GM06990 (cell line): ENCODE measurements around the gene DIRAS1.

Experiments used
- DNase-seq: peaks from one replicate; pipeline ENCODE4 v3.0.0-alpha.2; 2011; ENCODE audit not compliant: insufficient read length; ENCODE audit errors: extremely low read depth
- H3K27me3 ChIP-seq: replicated peaks from 2 replicates; pipeline ENCODE4 v1.6.0; 2011; ENCODE audit warnings: low read length; ENCODE audit not compliant: control insufficient read depth, insufficient read depth
- H3K36me3 ChIP-seq: 2 replicates; pipeline ENCODE4 v1.5.1; 2011; ENCODE audit warnings: low read length; ENCODE audit not compliant: control insufficient read depth, insufficient read depth
- H3K4me3 ChIP-seq: replicated peaks from 2 replicates; pipeline ENCODE4 v1.5.1; 2011; ENCODE audit warnings: low read depth, mild to moderate bottlenecking, control low read depth, low read length
- TF ChIP-seq, protein P1 (sequence below): IDR thresholded peaks from 2 replicates; pipeline ENCODE4 v1.5.1; 2011; ENCODE audit warnings: low read length, control low read depth, mild to moderate bottlenecking, inconsistent platforms; ENCODE audit not compliant: insufficient read depth, poor library complexity, severe bottlenecking

Gene DIRAS1

DNA sequence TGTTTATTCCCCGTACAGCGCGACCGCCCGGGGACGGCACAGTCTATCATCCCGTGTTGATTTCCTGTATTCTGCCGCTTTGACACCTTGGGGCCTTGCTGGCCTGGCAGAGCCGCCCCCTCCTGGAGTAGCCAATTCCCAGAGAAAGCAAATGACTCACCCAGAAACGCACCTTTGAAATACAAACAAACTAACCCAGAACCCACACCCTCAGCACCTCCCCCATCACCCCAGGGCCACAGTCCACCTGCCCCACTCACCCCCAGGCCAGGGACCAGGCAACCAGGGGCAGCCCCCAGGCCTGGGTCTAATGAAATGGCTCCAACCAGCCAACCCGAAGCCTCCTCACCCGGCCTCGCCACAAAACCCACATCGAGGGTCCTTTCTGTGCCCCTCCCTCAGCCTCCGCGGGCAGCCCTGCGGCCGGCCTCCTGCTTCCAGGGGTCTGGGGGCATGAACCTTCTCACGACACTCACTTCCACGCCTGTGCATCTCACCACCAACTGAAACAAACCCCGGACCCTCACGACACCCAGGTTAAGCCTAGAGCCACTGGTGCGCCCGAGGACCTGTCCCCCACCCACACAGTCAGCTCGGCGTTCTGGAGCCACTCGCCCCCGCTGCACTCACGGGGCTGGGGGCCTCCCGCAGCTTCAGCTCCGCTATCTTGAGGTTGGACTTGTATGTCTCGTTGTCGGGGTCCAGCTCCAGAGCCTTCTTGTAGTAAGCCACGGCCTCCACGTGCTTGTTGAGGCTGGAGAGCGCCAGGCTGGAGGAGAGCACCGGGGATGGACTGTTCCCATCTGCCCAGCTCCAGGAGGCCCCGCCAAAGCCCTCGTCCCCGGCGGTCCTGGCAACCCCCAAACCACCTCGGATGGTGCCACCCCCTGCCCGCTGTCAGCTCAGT lies 41.0 kb upstream of the DIRAS1 start:
- Histone ChIP-seq H3K27me3 (no peaks in the 10 kb centered on the region), H3K36me3 (peaks cover 31% of the 10 kb centered on the region), H3K4me3 (no peak overlapping the region)
- DNase-seq: no peak
- TF ChIP-seq, protein P1, sequence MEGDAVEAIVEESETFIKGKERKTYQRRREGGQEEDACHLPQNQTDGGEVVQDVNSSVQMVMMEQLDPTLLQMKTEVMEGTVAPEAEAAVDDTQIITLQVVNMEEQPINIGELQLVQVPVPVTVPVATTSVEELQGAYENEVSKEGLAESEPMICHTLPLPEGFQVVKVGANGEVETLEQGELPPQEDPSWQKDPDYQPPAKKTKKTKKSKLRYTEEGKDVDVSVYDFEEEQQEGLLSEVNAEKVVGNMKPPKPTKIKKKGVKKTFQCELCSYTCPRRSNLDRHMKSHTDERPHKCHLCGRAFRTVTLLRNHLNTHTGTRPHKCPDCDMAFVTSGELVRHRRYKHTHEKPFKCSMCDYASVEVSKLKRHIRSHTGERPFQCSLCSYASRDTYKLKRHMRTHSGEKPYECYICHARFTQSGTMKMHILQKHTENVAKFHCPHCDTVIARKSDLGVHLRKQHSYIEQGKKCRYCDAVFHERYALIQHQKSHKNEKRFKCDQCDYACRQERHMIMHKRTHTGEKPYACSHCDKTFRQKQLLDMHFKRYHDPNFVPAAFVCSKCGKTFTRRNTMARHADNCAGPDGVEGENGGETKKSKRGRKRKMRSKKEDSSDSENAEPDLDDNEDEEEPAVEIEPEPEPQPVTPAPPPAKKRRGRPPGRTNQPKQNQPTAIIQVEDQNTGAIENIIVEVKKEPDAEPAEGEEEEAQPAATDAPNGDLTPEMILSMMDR: no peak

DNA sequence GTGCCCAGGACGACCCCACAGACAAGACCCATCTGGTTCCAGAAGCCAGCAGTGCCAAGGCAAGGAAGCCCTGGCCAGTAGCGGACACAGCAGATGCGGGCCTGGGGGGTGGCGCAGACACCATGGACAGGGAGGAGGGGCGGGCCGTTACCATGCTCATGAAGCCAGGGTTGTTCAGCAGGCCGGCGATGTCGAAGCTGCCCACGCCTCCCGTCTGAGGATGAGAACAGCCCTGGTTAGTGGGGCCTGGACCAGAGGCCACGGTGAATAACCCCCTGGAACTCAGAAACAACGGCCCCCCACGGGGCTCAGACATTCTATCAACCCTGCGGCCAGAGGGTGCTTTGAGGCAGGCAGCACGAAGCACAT lies 40.1 kb upstream of the DIRAS1 start:
- TF ChIP-seq, protein P1: no peak
- no peak for DNase-seq
- H3K27me3 ChIP-seq: no peaks in the 10 kb centered on the region
- peaks cover 36% of the 10 kb centered on the region for H3K36me3 ChIP-seq
- H3K4me3 ChIP-seq: no peak overlapping the region

DNA sequence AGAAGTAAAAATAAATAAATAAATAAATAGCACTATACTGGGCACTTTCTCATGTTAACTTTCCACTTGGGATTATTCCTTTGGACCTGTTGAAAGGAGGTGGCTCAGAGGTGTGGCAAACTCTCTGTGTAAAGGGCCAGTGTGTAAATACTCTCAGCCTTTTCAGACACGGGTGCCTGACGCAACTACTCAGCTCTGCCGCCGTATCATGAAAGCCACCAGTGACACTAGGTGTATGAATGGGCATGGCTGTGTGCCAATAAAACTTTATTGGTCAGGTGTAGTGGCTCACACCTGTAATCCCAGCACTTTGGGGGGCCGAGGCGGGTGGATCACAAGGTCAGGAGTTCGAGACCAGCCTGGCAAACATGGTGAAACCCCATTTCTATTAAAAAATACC lies 38.8 kb upstream of the DIRAS1 start:
- Histone ChIP-seq H3K4me3 (no peak overlapping the region), H3K36me3 (peaks cover 34% of the 10 kb centered on the region), H3K27me3 (no peaks in the 10 kb centered on the region)
- DNase-seq: no peak
- TF ChIP-seq, protein P1: no peak

DNA sequence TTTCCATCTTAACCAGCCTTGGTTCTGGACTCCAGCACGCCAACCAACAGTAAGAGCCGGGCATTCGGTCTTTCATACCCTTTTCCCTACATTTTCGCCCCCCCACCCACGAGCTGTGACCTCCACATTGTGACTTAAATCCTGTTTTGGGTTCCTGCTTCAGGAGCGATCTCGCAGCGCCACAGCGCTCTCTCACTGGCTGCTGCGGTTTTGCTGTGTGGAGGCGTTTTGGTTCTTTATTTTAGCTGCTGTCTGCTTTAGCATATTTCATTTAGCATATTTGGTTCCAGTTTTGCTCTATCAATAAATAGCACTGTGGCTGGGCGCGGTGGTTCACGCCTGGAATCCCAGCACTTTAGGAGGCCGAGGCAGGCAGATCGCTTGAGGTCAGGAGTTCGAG lies 38.2 kb upstream of the DIRAS1 start:
- Histone ChIP-seq H3K27me3 (no peaks in the 10 kb centered on the region), H3K36me3 (peaks cover 39% of the 10 kb centered on the region), H3K4me3 (no peak overlapping the region)
- no peak for DNase-seq
- TF ChIP-seq, protein P1: no peak

DNA sequence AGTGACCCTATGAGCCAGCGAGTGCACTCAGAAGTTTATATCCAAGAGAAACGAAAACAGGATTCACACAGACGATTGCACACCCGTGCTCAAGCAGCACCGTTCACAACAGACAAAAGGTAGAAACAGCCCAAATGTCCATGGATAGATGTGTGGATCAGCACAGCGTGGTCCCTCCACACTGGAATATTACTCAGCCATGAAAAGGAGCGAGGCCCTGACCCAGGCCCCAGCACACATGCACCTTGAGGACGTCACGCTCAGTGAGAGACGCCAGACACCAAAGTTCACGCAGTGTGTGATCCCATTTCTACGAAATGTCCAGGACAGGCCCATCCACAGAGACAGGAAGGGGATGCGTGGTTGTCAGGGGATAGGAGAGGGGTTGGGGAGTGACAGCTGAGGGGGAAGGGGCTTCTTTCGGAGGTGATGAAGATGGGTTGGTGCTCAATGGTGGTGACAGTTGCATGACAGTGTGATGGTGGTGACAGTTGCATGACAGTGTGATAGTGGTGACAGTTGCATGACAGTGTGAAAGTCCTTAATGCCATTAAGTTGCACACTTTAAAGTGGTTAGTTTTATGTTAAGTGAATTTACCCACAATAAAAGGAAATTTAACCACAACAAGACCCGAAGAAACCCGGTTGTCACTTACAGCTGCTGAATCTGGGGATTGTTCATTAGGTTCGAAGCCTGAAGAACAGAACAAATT lies 37.6 kb upstream of the DIRAS1 start:
- DNase-seq: no peak
- Histone ChIP-seq H3K36me3 (peaks cover 41% of the 10 kb centered on the region), H3K4me3 (no peak overlapping the region), H3K27me3 (no peaks in the 10 kb centered on the region)
- TF ChIP-seq, protein P1: no peak
